ENCODE measurements around the gene LLGL2.

The LLGL2 gene

GRCh38 chr17:75559958-75560533 lies 34.5 kb downstream of the LLGL2 start:
- CTCF ChIA-PET = interaction anchor here (1.3 to 1.8 kb wide), 2 partner anchors 73 to 134 kb away, joined by 3 to 9 read pairs; partner anchors contain the start of gene SMIM5
- DNase-seq (ENCODE audit: low read depth, low spot score) = no peak
- POLR2A ChIA-PET = no interaction called here

DNA sequence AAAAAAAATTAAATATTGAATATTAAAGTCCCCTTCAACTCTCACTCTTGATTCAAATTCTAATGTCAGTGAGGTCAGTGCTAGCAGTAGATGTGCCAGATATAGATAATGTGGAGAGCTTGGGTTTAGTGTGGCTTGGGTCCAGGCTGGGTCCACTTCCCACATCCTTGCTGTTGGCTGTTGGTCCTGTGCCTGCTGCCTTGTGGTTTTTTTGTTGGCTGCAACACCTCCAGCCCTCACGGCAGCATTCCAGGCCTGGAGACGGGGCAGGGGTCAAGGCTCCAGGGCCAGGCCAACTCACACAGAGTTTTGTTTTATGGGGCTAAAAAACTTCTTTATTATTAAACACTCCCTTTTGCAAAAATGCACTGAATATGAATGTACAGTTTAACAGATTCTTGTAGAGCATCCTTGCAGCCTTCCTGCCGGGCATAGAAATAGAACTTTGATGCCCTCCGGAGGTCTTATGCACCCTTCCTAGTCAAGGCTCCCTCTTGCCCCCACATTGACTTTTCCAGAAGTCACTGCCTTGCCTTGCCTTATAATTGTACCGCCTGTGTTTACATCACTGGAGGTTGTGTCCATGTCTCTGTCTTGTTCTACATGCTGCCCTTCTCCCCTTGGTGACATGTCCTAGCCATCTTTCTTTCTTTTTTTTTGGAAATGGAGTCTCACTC lies 36.6 kb downstream of the LLGL2 start:
- CTCF ChIA-PET = interaction anchor here (1.2 kb wide), 1 partner anchor 9 kb away, joined by 3 read pairs; no protein-coding TSS in a partner anchor
- H3K4me3 ChIP-seq (ENCODE audit: low read depth, low read length) = no peak overlapping the region
- DNase-seq (ENCODE audit: low read depth, low spot score) = no peak
- TF ChIP-seq CTCF (IDR thresholded peaks at IDR 0.05; ENCODE audit: insufficient read depth, low read length, missing control alignments) = no peak
- POLR2A ChIA-PET = no interaction called here

More at GRCh38 chr17:75559958-75560533, 34.5 kb downstream of the LLGL2 start:
- no peak for TF ChIP-seq CTCF (IDR thresholded peaks at IDR 0.05; ENCODE audit: insufficient read depth, low read length, missing control alignments)
- no peak overlapping the region for H3K4me3 ChIP-seq (ENCODE audit: low read depth, low read length)

GRCh38 chr17:75563063-75563758 lies 37.7 kb downstream of the LLGL2 start:
- ChIA-PET POLR2A (no interaction called here), CTCF (interaction anchor here (1.2 kb wide), 1 partner anchor 10 kb away, joined by 3 read pairs; no protein-coding TSS in a partner anchor)
- no peak for TF ChIP-seq CTCF (IDR thresholded peaks at IDR 0.05; ENCODE audit: insufficient read depth, low read length, missing control alignments)
- H3K4me3 ChIP-seq (ENCODE audit: low read depth, low read length) = no peak overlapping the region
- DNase-seq (ENCODE audit: low read depth, low spot score) = no peak

DNA sequence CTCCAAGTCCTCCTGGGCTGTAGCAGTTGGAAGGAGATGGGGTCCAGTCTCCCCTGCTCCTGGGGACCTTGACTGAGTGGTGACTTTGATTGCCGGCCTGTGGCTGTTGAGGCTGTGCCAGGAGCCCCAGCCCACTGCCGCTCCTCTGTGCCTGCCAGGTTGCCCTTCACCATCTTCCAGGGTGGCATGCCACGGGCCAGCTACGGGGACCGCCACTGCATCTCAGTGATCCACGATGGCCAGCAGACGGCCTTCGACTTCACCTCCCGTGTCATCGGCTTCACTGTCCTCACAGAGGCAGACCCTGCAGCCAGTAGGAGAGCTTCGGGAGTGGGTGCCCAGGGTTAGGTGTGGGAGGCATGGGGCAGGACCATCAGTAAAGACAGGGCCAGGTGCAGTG lies 38.7 kb downstream of the LLGL2 start:
- no peak overlapping the region for H3K4me3 ChIP-seq (ENCODE audit: low read depth, low read length)
- no peak for TF ChIP-seq CTCF (IDR thresholded peaks at IDR 0.05; ENCODE audit: insufficient read depth, low read length, missing control alignments)
- CTCF ChIA-PET = no interaction called here
- POLR2A ChIA-PET = no interaction called here
- no peak for DNase-seq (ENCODE audit: low read depth, low spot score)

DNA sequence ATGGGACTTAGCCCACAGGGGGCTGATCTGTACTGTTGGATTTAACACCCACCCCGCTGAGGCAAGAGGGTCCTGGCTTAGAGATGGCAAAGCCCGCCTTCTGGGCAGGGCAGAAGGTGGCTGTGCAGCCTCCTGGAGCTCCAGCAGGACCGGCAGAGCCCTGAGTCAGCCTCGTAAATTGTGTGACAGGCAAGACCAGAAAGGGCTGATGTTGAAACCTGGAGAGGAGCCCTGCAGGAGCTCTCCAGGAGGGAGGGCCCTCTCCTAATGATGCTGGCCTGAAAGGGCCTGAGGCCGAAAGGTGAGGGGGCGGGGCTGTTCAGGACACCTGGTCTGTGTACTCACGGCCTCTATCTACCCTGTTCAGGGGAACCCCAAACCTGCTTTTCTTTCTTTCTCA lies 39.6 kb downstream of the LLGL2 start:
- CTCF ChIA-PET = interaction anchor here (1.1 to 1.4 kb wide), 3 partner anchors 13 to 41 kb away, joined by 3 to 4 read pairs (median 3); no protein-coding TSS in a partner anchor
- no peak for TF ChIP-seq CTCF (IDR thresholded peaks at IDR 0.05; ENCODE audit: insufficient read depth, low read length, missing control alignments)
- no peak for DNase-seq (ENCODE audit: low read depth, low spot score)
- POLR2A ChIA-PET = interaction anchor here (0.6 kb wide), 1 partner anchor 69 kb away, joined by 3 read pairs; no protein-coding TSS in a partner anchor
- H3K4me3 ChIP-seq (ENCODE audit: low read depth, low read length) = no peak overlapping the region

DNA sequence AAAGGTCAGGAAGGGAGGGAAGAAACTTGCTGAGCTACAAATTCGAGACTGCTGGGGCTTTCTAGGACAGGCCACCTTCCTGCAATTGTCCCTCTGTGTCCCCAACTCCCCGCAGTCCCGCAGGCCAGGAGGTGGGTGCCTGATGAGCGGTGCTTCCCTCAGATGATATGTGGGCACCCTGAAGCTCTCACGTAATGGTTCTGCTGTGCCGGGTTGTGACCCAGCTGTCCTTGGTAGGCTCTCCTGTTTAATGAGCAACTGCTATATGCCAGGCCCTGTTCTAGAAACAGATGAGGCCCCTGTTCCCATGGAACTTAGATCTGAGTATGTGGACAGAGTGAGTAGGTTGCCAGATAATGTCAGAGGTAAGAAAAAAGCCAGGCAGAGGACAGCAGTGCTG lies 40.1 kb downstream of the LLGL2 start:
- ChIA-PET POLR2A (interaction anchor here (0.6 kb wide), 1 partner anchor 68 kb away, joined by 3 read pairs; no protein-coding TSS in a partner anchor), CTCF (interaction anchor here (1.1 to 1.4 kb wide), 4 partner anchors 12 to 117 kb away, joined by 3 to 4 read pairs (median 3); no protein-coding TSS in a partner anchor)
- DNase-seq (ENCODE audit: low read depth, low spot score) = no peak
- no peak for TF ChIP-seq CTCF (IDR thresholded peaks at IDR 0.05; ENCODE audit: insufficient read depth, low read length, missing control alignments)
- no peak overlapping the region for H3K4me3 ChIP-seq (ENCODE audit: low read depth, low read length)
